ENCODE data around the gene CAMK2B. TPM values are rescaled to one million over a fixed set of nuclear protein-coding genes. Genes with fewer than 3 reads are reported as not detected.

The CAMK2B gene
- total and polyA plus RNA-seq, 12 donors: 30.8 to 152 (median 113) TPM

DNA sequence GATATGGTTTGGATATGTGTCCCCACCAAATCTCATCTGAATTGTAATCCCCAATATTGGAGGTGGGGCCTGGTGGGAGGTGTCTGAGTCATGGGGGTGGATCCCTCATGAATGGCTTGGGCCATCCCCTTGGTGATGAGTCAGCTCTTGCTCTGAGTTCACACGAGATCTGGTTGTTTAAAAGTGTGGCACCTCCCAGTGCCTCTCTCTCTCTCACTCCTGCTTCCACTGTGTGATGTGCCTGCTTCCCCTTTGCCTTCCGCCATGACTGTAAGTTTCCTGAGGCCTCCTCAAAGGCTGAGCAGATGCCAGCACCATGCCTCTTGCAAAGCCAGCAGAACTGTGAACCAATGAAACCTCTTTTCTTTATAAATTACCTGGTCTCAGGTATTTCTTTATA, 131.3 kb downstream of the CAMK2B start:
- TF ChIP-seq, protein P1, sequence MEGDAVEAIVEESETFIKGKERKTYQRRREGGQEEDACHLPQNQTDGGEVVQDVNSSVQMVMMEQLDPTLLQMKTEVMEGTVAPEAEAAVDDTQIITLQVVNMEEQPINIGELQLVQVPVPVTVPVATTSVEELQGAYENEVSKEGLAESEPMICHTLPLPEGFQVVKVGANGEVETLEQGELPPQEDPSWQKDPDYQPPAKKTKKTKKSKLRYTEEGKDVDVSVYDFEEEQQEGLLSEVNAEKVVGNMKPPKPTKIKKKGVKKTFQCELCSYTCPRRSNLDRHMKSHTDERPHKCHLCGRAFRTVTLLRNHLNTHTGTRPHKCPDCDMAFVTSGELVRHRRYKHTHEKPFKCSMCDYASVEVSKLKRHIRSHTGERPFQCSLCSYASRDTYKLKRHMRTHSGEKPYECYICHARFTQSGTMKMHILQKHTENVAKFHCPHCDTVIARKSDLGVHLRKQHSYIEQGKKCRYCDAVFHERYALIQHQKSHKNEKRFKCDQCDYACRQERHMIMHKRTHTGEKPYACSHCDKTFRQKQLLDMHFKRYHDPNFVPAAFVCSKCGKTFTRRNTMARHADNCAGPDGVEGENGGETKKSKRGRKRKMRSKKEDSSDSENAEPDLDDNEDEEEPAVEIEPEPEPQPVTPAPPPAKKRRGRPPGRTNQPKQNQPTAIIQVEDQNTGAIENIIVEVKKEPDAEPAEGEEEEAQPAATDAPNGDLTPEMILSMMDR (IDR thresholded peaks at IDR 0.05): no peak
- no peak for ATAC-seq
- H3K27me3 ChIP-seq: peaks cover 0 to 27% (median 20%) of the 10 kb centered on the region in 7 donors
- H3K36me3 ChIP-seq: no peaks in the 10 kb centered on the region
- no peak for DNase-seq
- no peaks in the 10 kb centered on the region for H3K9me3 ChIP-seq
- 65 to 68% methylated on average over 2 of the region's 2 CpGs for WGBS, 2 donors
- intact Hi-C loops (cut with DNase I): loop anchor here in 4 of 10 donors (10.0 kb wide), 3 partner anchors 49 to 119 kb away; partner anchors contain the start of gene MYL7 (in 2 of the 4)
- no peak overlapping the region for H3K27ac ChIP-seq
- peaks cover 0 to 5% (median 0%) of the 10 kb centered on the region in 9 donors for H3K4me1 ChIP-seq
- H3K4me3 ChIP-seq: no peak overlapping the region

DNA sequence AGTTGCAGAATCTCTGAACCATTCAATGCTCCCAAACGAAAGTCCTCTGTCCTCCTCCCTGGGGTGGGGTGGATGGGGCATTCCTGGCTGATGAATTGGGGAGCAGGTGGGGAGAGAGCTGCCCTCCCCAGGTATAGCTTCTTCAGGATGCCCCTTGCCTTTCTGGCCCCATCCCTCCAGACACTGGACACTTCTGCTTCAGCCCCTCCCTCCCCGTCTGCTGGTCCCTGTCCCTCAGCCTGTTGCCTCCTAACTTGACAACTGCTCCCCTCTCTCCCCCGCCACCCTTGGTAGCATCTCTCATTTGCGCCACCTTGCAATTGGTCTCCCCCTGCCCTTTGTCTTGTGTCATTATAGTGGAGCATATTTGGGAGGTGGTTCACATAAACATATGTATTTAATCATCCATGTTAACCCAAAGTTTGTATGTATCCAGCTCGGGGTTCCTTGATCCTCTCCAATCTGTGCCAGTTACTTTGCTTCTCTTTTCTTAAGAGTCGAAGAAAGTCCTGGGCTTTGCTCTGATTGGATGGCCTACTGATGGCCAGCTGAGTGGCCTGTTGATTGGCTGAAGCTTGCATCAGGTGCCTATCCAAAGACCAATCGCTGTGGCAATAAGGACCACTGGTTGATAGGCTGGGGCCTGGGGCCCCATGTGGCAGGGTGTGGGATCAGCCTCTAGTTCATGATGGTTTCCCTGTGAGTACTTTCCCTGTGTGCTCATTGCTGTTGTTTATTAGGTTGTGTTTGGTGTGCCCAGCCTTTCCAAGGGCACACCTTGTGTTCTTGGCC, 132.2 kb downstream of the CAMK2B start:
- DNase-seq (no peak), ATAC-seq (no peak)
- 89 to 94% methylated on average over 7 of the region's 7 CpGs for WGBS, 2 donors
- intact Hi-C loops (cut with DNase I): loop anchor here in 4 of 10 donors (10.0 kb wide), 3 partner anchors 48 to 118 kb away; partner anchors contain the start of gene MYL7 (in 2 of the 4)
- Histone ChIP-seq H3K4me3 (no peak overlapping the region), H3K36me3 (no peaks in the 10 kb centered on the region), H3K4me1 (peaks cover 0 to 5% (median 0%) of the 10 kb centered on the region in 9 donors), H3K27ac (no peak overlapping the region), H3K27me3 (peaks cover 0 to 27% (median 20%) of the 10 kb centered on the region in 7 donors), H3K9me3 (no peaks in the 10 kb centered on the region)
- TF ChIP-seq, protein P1 (IDR thresholded peaks at IDR 0.05): no peak

DNA sequence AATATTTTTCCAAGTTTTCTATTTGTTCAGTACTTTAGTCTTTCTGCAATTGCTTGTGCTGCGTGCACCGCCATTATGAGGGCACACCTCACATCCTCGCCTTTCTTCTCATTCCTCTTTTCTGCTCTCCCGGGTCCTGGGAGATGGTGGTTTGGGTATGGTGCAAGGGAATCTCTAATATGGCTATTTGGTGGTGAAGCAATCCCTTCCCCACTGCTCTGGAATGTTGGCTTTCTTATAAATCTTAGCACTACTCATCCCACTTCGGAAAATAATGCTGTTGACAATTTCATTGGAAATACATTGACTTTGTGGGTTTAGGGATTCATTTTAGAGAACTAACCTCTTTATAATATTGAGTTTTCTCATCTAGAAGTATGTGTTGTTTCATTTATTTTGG, 134.2 kb downstream of the CAMK2B start:
- no peak for DNase-seq
- Histone ChIP-seq H3K4me3 (no peak overlapping the region), H3K27me3 (peaks cover 0 to 25% (median 18%) of the 10 kb centered on the region in 7 donors), H3K9me3 (no peaks in the 10 kb centered on the region), H3K27ac (no peak overlapping the region), H3K36me3 (no peaks in the 10 kb centered on the region), H3K4me1 (peaks cover 0 to 5% (median 0%) of the 10 kb centered on the region in 9 donors)
- intact Hi-C loops (cut with DNase I): loop anchor here in 4 of 10 donors (10.0 kb wide), 3 partner anchors 46 to 116 kb away; partner anchors contain the start of gene MYL7 (in 2 of the 4)
- TF ChIP-seq, protein P1 (IDR thresholded peaks at IDR 0.05): no peak
- no peak for ATAC-seq
- 91 to 92% methylated on average over 5 of the region's 5 CpGs for WGBS, 2 donors

DNA sequence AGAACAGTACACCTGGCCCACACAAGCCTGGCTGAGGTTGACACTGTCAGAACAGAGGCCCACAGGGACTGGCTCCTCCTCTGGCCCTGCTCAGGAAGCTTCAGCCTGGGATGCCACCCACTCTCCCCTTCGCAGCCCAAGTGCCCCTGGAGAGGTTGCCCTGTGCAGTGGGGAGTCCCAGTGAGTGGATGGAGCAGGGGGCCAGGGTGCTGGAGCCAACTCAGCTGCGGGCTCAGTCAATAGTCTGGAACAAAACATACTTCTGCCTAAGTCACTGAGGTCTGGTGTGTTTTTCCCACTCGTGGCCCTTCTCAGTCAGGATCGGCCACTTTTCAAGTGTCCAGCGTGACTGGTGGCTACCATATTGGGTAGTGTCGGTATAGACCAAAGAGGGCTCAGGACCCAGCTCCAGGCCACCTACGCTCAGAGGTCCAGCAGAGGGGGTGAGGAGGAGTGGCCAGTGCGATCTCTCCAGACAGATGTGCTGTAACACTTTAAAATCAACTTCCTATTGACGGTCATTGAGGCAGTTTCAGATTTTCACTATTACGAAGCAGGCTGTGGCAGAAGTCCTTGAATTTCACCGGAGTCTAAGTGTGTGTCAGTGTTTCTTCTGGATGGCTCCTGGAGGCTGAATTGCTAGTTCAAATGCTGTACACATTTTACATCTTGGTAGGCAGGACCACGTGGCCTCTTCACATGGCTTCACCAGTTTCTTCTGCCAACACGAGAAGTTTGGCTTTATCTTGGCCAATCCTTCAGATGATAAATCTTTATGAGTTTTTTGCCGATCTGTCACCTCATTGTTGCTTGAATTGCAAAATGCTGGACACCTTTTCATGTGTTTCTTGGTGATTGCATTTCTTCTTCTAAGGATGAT, 135.2 kb downstream of the CAMK2B start:
- Histone ChIP-seq H3K27ac (no peak overlapping the region), H3K9me3 (no peaks in the 10 kb centered on the region), H3K27me3 (peaks cover 0 to 25% (median 18%) of the 10 kb centered on the region in 7 donors), H3K36me3 (no peaks in the 10 kb centered on the region), H3K4me3 (no peak overlapping the region), H3K4me1 (no peaks in the 10 kb centered on the region)
- TF ChIP-seq, protein P1 (IDR thresholded peaks at IDR 0.05): no peak
- intact Hi-C loops (cut with DNase I): loop anchor here in 4 of 10 donors (10.0 kb wide), 3 partner anchors 45 to 115 kb away; partner anchors contain the start of gene MYL7 (in 2 of the 4)
- no peak for ATAC-seq
- WGBS, 2 donors: 81 to 87% methylated on average over 14 of the region's 14 CpGs
- DNase-seq: no peak

All from heart right ventricle (tissue), 16 donors.